ENCODE results near the gene AMER2. TPM values are rescaled to one million over a fixed set of nuclear protein-coding genes. Genes with fewer than 3 reads are reported as not detected.

AMER2 gene
- polyA plus RNA-seq, 5 donors: 0.03 to 0.43 (median 0.21) TPM

Other genes starting within 250 kb of the AMER2 start
- gene PABPC3, start 76.2 kb downstream of the AMER2 start, polyA plus RNA-seq (ENCODE audit: insufficient read depth in 1 of 5, insufficient read length in 5 of 5, low replicate concordance in 1 of 5): 1 to 10 TPM in 2 of 5 donors, under 1 TPM in 3; 0.60 to 1.4 (median 0.98) TPM
- gene MTMR6, start 115.2 kb upstream of the AMER2 start, polyA plus RNA-seq (ENCODE audit: insufficient read depth in 1 of 5, insufficient read length in 5 of 5, low replicate concordance in 1 of 5): 10 to 100 TPM; 16.7 to 25.6 (median 21.5) TPM
- gene NUP58, start 129.3 kb upstream of the AMER2 start, polyA plus RNA-seq (ENCODE audit: insufficient read depth in 1 of 5, insufficient read length in 5 of 5, low replicate concordance in 1 of 5): 10 to 100 TPM; 47.8 to 71.9 (median 58.0) TPM
- 10 to 100 TPM in 3 of 5 donors, 1 to 10 TPM in 2; 9.1 to 13.1 (median 12.3) TPM for gene ATP8A2, start 199.7 kb upstream of the AMER2 start, polyA plus RNA-seq (ENCODE audit: insufficient read depth in 1 of 5, insufficient read length in 5 of 5, low replicate concordance in 1 of 5)

Measured in right lung (tissue), 5 donors.